PFSK-1 (cell line): ENCODE results near the gene ERC1.

ENCODE experiments used
- FOXP2 ChIP-seq: optimal IDR thresholded peaks from 2 replicates; pipeline ENCODE3; 2011; ENCODE audit warnings: borderline replicate concordance, control low read depth, inconsistent platforms; ENCODE audit not compliant: insufficient read depth; ENCODE audit errors: extremely low read length, extremely low read depth
- POLR2AphosphoS5 ChIP-seq: IDR thresholded peaks from 2 replicates; pipeline ENCODE4 v1.6.1; 2012; ENCODE audit warnings: low read depth, mild to moderate bottlenecking, control low read depth, low read length, moderate library complexity
- REST ChIP-seq, 2 experiments: IDR thresholded peaks; 2 replicates each; pipeline versions ENCODE4 v1.6.1 to v1.8.0; 2011 to 2012; ENCODE audit warnings: low read depth in 2 of 2, low read length in 2 of 2, control low read depth in 1 of 2, inconsistent platforms in 1 of 2, mild to moderate bottlenecking in 1 of 2, moderate library complexity in 1 of 2; ENCODE audit not compliant: insufficient read depth in 1 of 2
- SIN3A ChIP-seq: IDR thresholded peaks from 2 replicates; pipeline ENCODE4 v1.6.1; 2012; ENCODE audit warnings: mild to moderate bottlenecking, low read length, moderate library complexity, borderline replicate concordance; ENCODE audit not compliant: insufficient read depth
- TAF1 ChIP-seq: IDR thresholded peaks from 2 replicates; pipeline ENCODE4 v1.6.1; 2012; ENCODE audit warnings: low read length, control low read depth, borderline replicate concordance; ENCODE audit not compliant: insufficient read depth

GRCh38 chr12:1527789-1528188 lies 536.8 kb downstream of the ERC1 start:
- TF ChIP-seq TAF1 = no peak
- TF ChIP-seq SIN3A = no peak
- no peak for TF ChIP-seq POLR2AphosphoS5
- no peak for TF ChIP-seq REST (IDR thresholded peaks at IDR 0.05; ENCODE audit: insufficient read depth in 1 of 2, low read depth in 2 of 2, low read length in 2 of 2)
- no peak for TF ChIP-seq FOXP2
